IMR-90 (cell line): Measurements from ENCODE around the gene PHOSPHO2. TPM values are rescaled to one million over a fixed set of nuclear protein-coding genes. Genes with fewer than 3 reads are reported as not detected.

Experiments
- ATAC-seq: fragments of 200-7000 bp; cut with Tn5 transposase; 2 replicates; pipeline ENCODE4 v1.9.1; 2020; ENCODE audit warnings: low read depth, mild to moderate bottlenecking, moderate library complexity
- BruUV-seq: library from RNA; stranded (reverse); fragments of 400-500 nt; replicated peaks from 2 replicates; lab custom pipeline; 2021; lab: Mats Ljungman, UMichigan
- CTCF ChIA-PET: fragments of 300-600 bp; formaldehyde crosslinking; extraction: SDS; loops from one replicate; lab custom pipeline; 2021; ENCODE audit warnings: antibody characterized with exemption; lab: Yijun Ruan, JAX
- POLR2A ChIA-PET: fragments of 300-600 bp; sonication (Branson Sonifier 250); formaldehyde crosslinking; loops from one replicate; lab custom pipeline; 2022; ENCODE audit warnings: antibody characterized with exemption; ENCODE audit not compliant: unreplicated experiment; lab: Charles Lee
- DNase-seq: peaks from one replicate; pipeline ENCODE4 v3.0.0; 2013
- H2AFZ ChIP-seq: replicated peaks from 2 replicates; pipeline ENCODE3; 2013; ENCODE audit warnings: low read length, mild to moderate bottlenecking; ENCODE audit not compliant: poor library complexity
- H2AK5ac ChIP-seq: 2 replicates; pipeline ENCODE4 v1.6.1; 2013; ENCODE audit warnings: low read depth, low read length, inconsistent platforms
- H2AK9ac ChIP-seq: replicated peaks from 2 replicates; pipeline ENCODE3; 2013; ENCODE audit warnings: mild to moderate bottlenecking, low read depth, low read length, moderate library complexity; ENCODE audit not compliant: poor library complexity
- H2BK120ac ChIP-seq: 2 replicates; pipeline ENCODE4 v1.6.1; 2013; ENCODE audit warnings: low read depth, low read length, inconsistent platforms
- H2BK15ac ChIP-seq: 3 replicates; pipeline ENCODE4 v1.6.1; 2013; ENCODE audit warnings: low read depth, low read length, inconsistent platforms
- H2BK20ac ChIP-seq: 2 replicates; pipeline ENCODE4 v1.6.1; 2013; ENCODE audit warnings: low read depth, mild to moderate bottlenecking, inconsistent platforms, low read length, moderate library complexity
- H2BK5ac ChIP-seq: 2 replicates; pipeline ENCODE4 v1.6.1; 2013; ENCODE audit warnings: mild to moderate bottlenecking, low read depth, low read length, inconsistent platforms; ENCODE audit not compliant: poor library complexity, severe bottlenecking
- H3K14ac ChIP-seq: replicated peaks from 2 replicates; pipeline ENCODE4 v1.6.1; 2013; ENCODE audit warnings: low read depth, low read length, inconsistent platforms
- H3K18ac ChIP-seq: 2 replicates; pipeline ENCODE4 v1.6.1; 2013; ENCODE audit warnings: low read depth, low read length, control low read depth
- H3K23ac ChIP-seq: 2 replicates; pipeline ENCODE4 v1.6.1; 2013; ENCODE audit warnings: low read depth, low read length, inconsistent platforms
- H3K27ac ChIP-seq: 2 replicates; pipeline ENCODE4 v1.5.1; 2013; ENCODE audit warnings: mild to moderate bottlenecking, control low read depth, low read length; ENCODE audit not compliant: insufficient read depth
- H3K27me3 ChIP-seq: 2 replicates; pipeline ENCODE4 v1.6.1; 2013; ENCODE audit warnings: low read length; ENCODE audit not compliant: control insufficient read depth, insufficient read depth
- H3K36me3 ChIP-seq: 2 replicates; pipeline ENCODE4 v1.6.1; 2013; ENCODE audit warnings: low read length, mixed read lengths; ENCODE audit not compliant: control insufficient read depth, insufficient read depth
- H3K4ac ChIP-seq: 2 replicates; pipeline ENCODE4 v1.6.1; 2013; ENCODE audit warnings: low read depth, low read length, inconsistent platforms
- H3K4me1 ChIP-seq: 2 replicates; pipeline ENCODE4 v1.6.1; 2013; ENCODE audit warnings: low read length, mixed read lengths; ENCODE audit not compliant: control insufficient read depth, insufficient read depth
- H3K4me2 ChIP-seq: 2 replicates; pipeline ENCODE4 v1.6.1; 2013; ENCODE audit warnings: low read depth, mild to moderate bottlenecking, control low read depth, low read length, moderate library complexity
- H3K4me3 ChIP-seq: 2 replicates; pipeline ENCODE4 v1.5.1; 2013; ENCODE audit warnings: low read depth, mild to moderate bottlenecking, control low read depth, low read length, moderate library complexity; ENCODE audit not compliant: insufficient read depth
- H3K56ac ChIP-seq: 2 replicates; pipeline ENCODE4 v1.6.1; 2013; ENCODE audit warnings: low read length, inconsistent platforms; ENCODE audit not compliant: insufficient read depth; ENCODE audit errors: extremely low read depth
- H3K79me1 ChIP-seq, 2 experiments: 2 replicates each; pipeline ENCODE4 v1.6.1; 2013; ENCODE audit warnings: low read length in 2 of 2, inconsistent platforms in 1 of 2, low read depth in 1 of 2
- H3K9ac ChIP-seq: 2 replicates; pipeline ENCODE4 v1.6.1; 2013; ENCODE audit warnings: low read depth, low read length, control low read depth
- H3K9me1 ChIP-seq: 2 replicates; pipeline ENCODE4 v1.6.1; 2013; ENCODE audit warnings: low read length, inconsistent platforms; ENCODE audit not compliant: insufficient read depth
- H3K9me3 ChIP-seq: 2 replicates; pipeline ENCODE4 v1.6.1; 2013; ENCODE audit warnings: low read length; ENCODE audit not compliant: control insufficient read depth, insufficient read depth
- H4K20me1 ChIP-seq: 2 replicates; pipeline ENCODE4 v1.6.1; 2013; ENCODE audit warnings: low read length, inconsistent platforms; ENCODE audit not compliant: insufficient read depth
- H4K5ac ChIP-seq: 2 replicates; pipeline ENCODE4 v1.6.1; 2013; ENCODE audit warnings: mild to moderate bottlenecking, low read depth, low read length, control low read depth
- H4K8ac ChIP-seq, 2 experiments: 2 replicates each; pipeline ENCODE4 v1.6.1; 2013; ENCODE audit warnings: low read depth in 2 of 2, low read length in 2 of 2, control low read depth in 1 of 2, inconsistent platforms in 1 of 2
- H4K91ac ChIP-seq: 2 replicates; pipeline ENCODE4 v1.6.1; 2013; ENCODE audit warnings: low read depth, low read length, inconsistent platforms; ENCODE audit not compliant: insufficient read depth
- BHLHE40 ChIP-seq: fragments of 150-350 bp; IDR thresholded peaks from 2 replicates; pipeline ENCODE4 v1.6.1; 2016; ENCODE audit warnings: mild to moderate bottlenecking, low read depth, low read length
- CEBPB ChIP-seq: IDR thresholded peaks from 2 replicates; pipeline ENCODE4 v1.6.1; 2012; ENCODE audit warnings: low read depth, low read length, improper control_type of control experiment
- CHD1 ChIP-seq: IDR thresholded peaks from 2 replicates; pipeline ENCODE4 v1.6.1; 2012; ENCODE audit warnings: low read depth, low read length, improper control_type of control experiment
- FOS ChIP-seq: fragments of 150-350 bp; IDR thresholded peaks from 2 replicates; pipeline ENCODE4 v1.6.1; 2016; ENCODE audit warnings: low read depth, low read length
- MAFK ChIP-seq: IDR thresholded peaks from 2 replicates; pipeline ENCODE4 v1.6.1; 2012; ENCODE audit warnings: low read depth, low read length, improper control_type of control experiment
- MAZ ChIP-seq: IDR thresholded peaks from 2 replicates; pipeline ENCODE4 v1.6.1; 2012; ENCODE audit warnings: low read depth, mild to moderate bottlenecking, low read length, improper control_type of control experiment, moderate library complexity, borderline replicate concordance
- MXI1 ChIP-seq: IDR thresholded peaks from 2 replicates; pipeline ENCODE4 v1.6.1; 2012; ENCODE audit warnings: low read depth, mild to moderate bottlenecking, low read length, moderate library complexity, borderline replicate concordance
- NFE2L2 ChIP-seq: fragments of 150-350 bp; IDR thresholded peaks from 2 replicates; pipeline ENCODE4 v1.6.1; 2016; ENCODE audit warnings: low read depth, mild to moderate bottlenecking, low read length
- POLR2A ChIP-seq: IDR thresholded peaks from 2 replicates; pipeline ENCODE4 v1.6.1; 2012; ENCODE audit warnings: mild to moderate bottlenecking, low read depth, low read length
- RAD21 ChIP-seq: IDR thresholded peaks from 2 replicates; pipeline ENCODE4 v1.6.1; 2012; ENCODE audit warnings: low read length, improper control_type of control experiment
- RCOR1 ChIP-seq: IDR thresholded peaks from 2 replicates; pipeline ENCODE4 v1.6.1; 2012; ENCODE audit warnings: mild to moderate bottlenecking, low read length, improper control_type of control experiment; ENCODE audit not compliant: insufficient replicate concordance
- RFX5 ChIP-seq: IDR thresholded peaks from 2 replicates; pipeline ENCODE4 v1.8.0; 2012; ENCODE audit warnings: low read depth, mild to moderate bottlenecking, low read length, moderate library complexity
- SMC3 ChIP-seq: fragments of 150-350 bp; IDR thresholded peaks from 2 replicates; pipeline ENCODE4 v1.6.1; 2016; ENCODE audit warnings: low read depth, mild to moderate bottlenecking, antibody characterized with exemption, low read length, moderate library complexity
- WGBS, 2 experiments: methylation state at CpG; one replicate each; pipeline versions ENCODE4 v1.1.5 to v1.1.7; 2013; ENCODE audit warnings: missing lambda C conversion rate in 2 of 2; ENCODE audit not compliant: insufficient read length in 1 of 2; ENCODE audit errors: extremely low coverage in 2 of 2; 5-methylcytosine and 5-hydroxymethylcytosine counted together
- dilution Hi-C: fragments of 300-500 bp; cut with HindIII; formaldehyde crosslinking; loops from one replicate; pipeline ENCODE4 v1.14.3; 2018; ENCODE audit warnings: low sequenced_read_pairs; ENCODE audit not compliant: unreplicated experiment
- in situ Hi-C: fragments of 300-500 bp; cut with MboI; formaldehyde crosslinking; loops from 3 replicates; pipeline ENCODE4 v1.14.3; 2019; ENCODE audit warnings: low sequenced_read_pairs, inconsistent platforms, mixed read lengths
- intact Hi-C: fragments of 100-400 bp; cut with micrococcal nuclease; formaldehyde crosslinking; loops from 2 replicates; pipeline ENCODE4 v1.10.0; 2022
- polyA plus RNA-seq, 3 experiments: library from polyadenylated mRNA; depleted of rRNA; stranded (reverse); fragments of >200 nt; gene quantifications; 2 replicates each; pipeline ENCODE4 v1.2.3, GENCODE V29; 2012; ENCODE audit warnings: low replicate concordance in 1 of 3
- total RNA-seq: library from RNA; depleted of rRNA; stranded (reverse); fragments of >200 nt; gene quantifications from 2 replicates; pipeline ENCODE4 v1.2.3, GENCODE V29; 2012
- TF ChIP-seq, protein P1 (sequence below): fragments of 150-350 bp; IDR thresholded peaks from 2 replicates; pipeline ENCODE4 v1.6.1; 2016; ENCODE audit warnings: low read depth, mild to moderate bottlenecking, low read length, moderate library complexity, borderline replicate concordance
- TF ChIP-seq, protein P2 (sequence below): fragments of 150-350 bp; IDR thresholded peaks from 2 replicates; pipeline ENCODE4 v1.6.1; 2017; ENCODE audit warnings: mild to moderate bottlenecking, antibody characterized with exemption, low read length, low read depth
- TF ChIP-seq, protein P3 (sequence below): conservative IDR thresholded peaks from 2 replicates; pipeline ENCODE4 v1.5.1; 2012; ENCODE audit warnings: mild to moderate bottlenecking, low read depth, low read length, improper control_type of control experiment

PHOSPHO2 gene
- total and polyA plus RNA-seq, 2 of the 4 experiments (the other 2 are of a cell fraction), result 0.48 to 0.54 TPM

DNA sequence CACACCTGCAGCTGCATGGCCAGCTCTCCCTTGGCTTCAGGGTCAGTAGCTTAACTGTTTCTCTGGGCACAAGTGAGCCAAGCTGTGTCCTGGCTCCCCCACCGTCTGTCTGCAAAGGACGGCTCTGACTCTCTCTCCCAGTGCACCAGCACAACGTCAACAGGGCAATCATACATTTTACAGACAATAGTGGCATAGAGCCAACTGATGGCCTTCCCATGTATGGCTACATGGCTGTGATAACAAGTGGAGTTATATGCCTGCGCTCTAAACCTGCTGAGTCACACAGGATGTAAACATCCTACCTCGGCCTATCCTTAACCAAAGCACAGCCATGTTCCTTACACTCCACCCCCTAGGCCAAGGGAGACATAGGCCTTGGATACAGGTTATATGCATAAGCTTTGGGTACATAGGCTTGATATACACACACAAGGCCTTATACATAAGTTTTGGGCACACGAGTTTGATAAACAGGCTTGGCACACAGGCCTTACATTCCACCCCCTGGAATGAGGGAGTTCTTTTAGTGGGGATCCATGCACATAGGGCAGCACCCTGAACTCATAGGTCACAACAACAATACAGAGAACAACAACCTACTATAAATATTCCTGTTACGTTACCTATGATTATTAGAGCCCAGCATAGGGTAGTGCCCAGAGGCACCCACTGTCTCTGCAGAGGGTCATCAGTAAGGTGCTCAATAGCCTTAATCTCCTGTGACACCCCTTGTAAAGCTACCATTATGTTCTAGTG is 17.7 kb downstream of the PHOSPHO2 start:
- no peak overlapping the region for H3K14ac ChIP-seq

More for the DNA sequence above, 17.7 kb downstream of the PHOSPHO2 start:
- Histone ChIP-seq H4K5ac (no peak overlapping the region), H2AK5ac (no peak overlapping the region), H3K36me3 (peaks cover 3% of the 10 kb centered on the region), H4K91ac (no peak overlapping the region; the same call in 1 of the 2 replicates), H3K9me1 (peaks cover 16% of the 10 kb centered on the region; the same call in 1 of the 2 replicates), H2BK20ac (no peak overlapping the region), H2BK120ac (no peak overlapping the region), H3K4ac (no peak overlapping the region), H3K4me2 (no peak overlapping the region), H4K20me1 (no peaks in the 10 kb centered on the region), H2BK15ac (no peak overlapping the region), H3K4me3 (no peak overlapping the region), H3K27me3 (no peaks in the 10 kb centered on the region), H3K18ac (no peak overlapping the region), H4K8ac (no peak overlapping the region), H3K4me1 (peaks cover 11% of the 10 kb centered on the region; the same call in 1 of the 2 replicates), H2AFZ (peak overlapping the region; percentile 1), H3K27ac (no peak overlapping the region), H3K9ac (no peak overlapping the region), H3K23ac (no peak overlapping the region), H3K56ac (no peak overlapping the region), H3K79me1 (no peaks in the 10 kb centered on the region), H3K9me3 (no peaks in the 10 kb centered on the region), H2BK5ac (no peak overlapping the region), H2AK9ac (no peak overlapping the region)
- WGBS, 2 experiments, result no CpG with 5 or more reads among the region's 7 CpGs
- no TSS peak for BruUV-seq
- intact Hi-C loops (no loop called here), in situ Hi-C loops (no loop called here), dilution Hi-C loops (no loop called here)
- ChIA-PET CTCF (no interaction called here), POLR2A (no interaction called here)
- TF ChIP-seq MAFK, result no peak
- no peak for TF ChIP-seq CHD1
- no peak for TF ChIP-seq CEBPB
- TF ChIP-seq, protein P1, sequence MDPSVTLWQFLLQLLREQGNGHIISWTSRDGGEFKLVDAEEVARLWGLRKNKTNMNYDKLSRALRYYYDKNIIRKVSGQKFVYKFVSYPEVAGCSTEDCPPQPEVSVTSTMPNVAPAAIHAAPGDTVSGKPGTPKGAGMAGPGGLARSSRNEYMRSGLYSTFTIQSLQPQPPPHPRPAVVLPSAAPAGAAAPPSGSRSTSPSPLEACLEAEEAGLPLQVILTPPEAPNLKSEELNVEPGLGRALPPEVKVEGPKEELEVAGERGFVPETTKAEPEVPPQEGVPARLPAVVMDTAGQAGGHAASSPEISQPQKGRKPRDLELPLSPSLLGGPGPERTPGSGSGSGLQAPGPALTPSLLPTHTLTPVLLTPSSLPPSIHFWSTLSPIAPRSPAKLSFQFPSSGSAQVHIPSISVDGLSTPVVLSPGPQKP, result no peak
- TF ChIP-seq FOS, result no peak
- no peak for TF ChIP-seq BHLHE40
- TF ChIP-seq RAD21, result no peak
- no peak for TF ChIP-seq RCOR1
- no peak for TF ChIP-seq MAZ
- TF ChIP-seq NFE2L2, result no peak
- TF ChIP-seq, protein P2, sequence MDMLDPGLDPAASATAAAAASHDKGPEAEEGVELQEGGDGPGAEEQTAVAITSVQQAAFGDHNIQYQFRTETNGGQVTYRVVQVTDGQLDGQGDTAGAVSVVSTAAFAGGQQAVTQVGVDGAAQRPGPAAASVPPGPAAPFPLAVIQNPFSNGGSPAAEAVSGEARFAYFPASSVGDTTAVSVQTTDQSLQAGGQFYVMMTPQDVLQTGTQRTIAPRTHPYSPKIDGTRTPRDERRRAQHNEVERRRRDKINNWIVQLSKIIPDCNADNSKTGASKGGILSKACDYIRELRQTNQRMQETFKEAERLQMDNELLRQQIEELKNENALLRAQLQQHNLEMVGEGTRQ, result no peak
- no peak for TF ChIP-seq RFX5
- no peak for TF ChIP-seq MXI1
- TF ChIP-seq POLR2A, result no peak
- TF ChIP-seq SMC3, result no peak
- TF ChIP-seq, protein P3, sequence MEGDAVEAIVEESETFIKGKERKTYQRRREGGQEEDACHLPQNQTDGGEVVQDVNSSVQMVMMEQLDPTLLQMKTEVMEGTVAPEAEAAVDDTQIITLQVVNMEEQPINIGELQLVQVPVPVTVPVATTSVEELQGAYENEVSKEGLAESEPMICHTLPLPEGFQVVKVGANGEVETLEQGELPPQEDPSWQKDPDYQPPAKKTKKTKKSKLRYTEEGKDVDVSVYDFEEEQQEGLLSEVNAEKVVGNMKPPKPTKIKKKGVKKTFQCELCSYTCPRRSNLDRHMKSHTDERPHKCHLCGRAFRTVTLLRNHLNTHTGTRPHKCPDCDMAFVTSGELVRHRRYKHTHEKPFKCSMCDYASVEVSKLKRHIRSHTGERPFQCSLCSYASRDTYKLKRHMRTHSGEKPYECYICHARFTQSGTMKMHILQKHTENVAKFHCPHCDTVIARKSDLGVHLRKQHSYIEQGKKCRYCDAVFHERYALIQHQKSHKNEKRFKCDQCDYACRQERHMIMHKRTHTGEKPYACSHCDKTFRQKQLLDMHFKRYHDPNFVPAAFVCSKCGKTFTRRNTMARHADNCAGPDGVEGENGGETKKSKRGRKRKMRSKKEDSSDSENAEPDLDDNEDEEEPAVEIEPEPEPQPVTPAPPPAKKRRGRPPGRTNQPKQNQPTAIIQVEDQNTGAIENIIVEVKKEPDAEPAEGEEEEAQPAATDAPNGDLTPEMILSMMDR, result no peak
- ATAC-seq (no peak), DNase-seq (no peak)
